ENCODE data around the gene SMIM29. TPM values are rescaled to one million over a fixed set of nuclear protein-coding genes. Genes with fewer than 3 reads are reported as not detected.
"Not testable (repeated sequence)": the region's sequence is repeated elsewhere in the genome, so short reads cannot be mapped to it uniquely, and the experiment has no call there.

Gene SMIM29
- total and polyA plus RNA-seq, 7 experiments from 2014 or later, result 13.9 to 45.5 (median 23.8) TPM

DNA sequence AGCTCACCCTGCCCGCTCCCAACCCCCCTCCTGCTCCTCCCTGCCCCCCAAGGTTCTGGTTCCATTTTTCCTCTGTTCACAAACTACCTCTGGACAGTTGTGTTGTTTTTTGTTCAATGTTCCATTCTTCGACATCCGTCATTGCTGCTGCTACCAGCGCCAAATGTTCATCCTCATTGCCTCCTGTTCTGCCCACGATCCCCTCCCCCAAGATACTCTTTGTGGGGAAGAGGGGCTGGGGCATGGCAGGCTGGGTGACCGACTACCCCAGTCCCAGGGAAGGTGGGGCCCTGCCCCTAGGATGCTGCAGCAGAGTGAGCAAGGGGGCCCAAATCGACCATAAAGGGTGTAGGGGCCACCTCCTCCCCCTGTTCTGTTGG lies 3.1 kb downstream of the SMIM29 start:
- Mint-ChIP-seq H3K4me1 (peaks cover 19 to 70% (median 48%) of the 10 kb centered on the region in 7 donors), H3K36me3 (peaks cover 0 to 16% (median 0%) of the 10 kb centered on the region in 5 donors), H3K27ac (peak overlapping the region in 5 of 9 donors; percentile 4 to 77 (median 66))
- peaks cover 3 to 45% (median 8%) of the 10 kb centered on the region in 3 experiments for H3K36me3 ChIP-seq (ENCODE audit: control insufficient read depth in 2 of 3, insufficient read depth in 3 of 3, low read length in 3 of 3)
- not testable (repeated sequence) for H3K9me3 Mint-ChIP-seq; H3K4me3 ChIP-seq (ENCODE audit: low read length); DNase-seq; H3K9me3 ChIP-seq (ENCODE audit: control insufficient read depth in 2 of 3, low read length in 3 of 3); H3K27me3 ChIP-seq (ENCODE audit: control insufficient read depth in 2 of 2, insufficient read depth in 2 of 2, low read length in 2 of 2); ATAC-seq; H3K4me3 Mint-ChIP-seq; H3K27me3 Mint-ChIP-seq
- ChIA-PET CTCF (interaction anchor here (5.4 kb wide), 1 partner anchor 50 kb away, joined by 24 read pairs; no protein-coding TSS in a partner anchor), POLR2A (interaction anchor here (0.7 to 4.7 kb wide), 3 partner anchors 9 to 169 kb away, joined by 3 to 44 read pairs (median 3); partner anchors contain the start of gene HMGA1)
- peaks cover 13 to 20% of the 10 kb centered on the region in 2 donors for H3K4me1 ChIP-seq (ENCODE audit: control insufficient read depth in 2 of 2, insufficient read depth in 2 of 2, low read length in 2 of 2)
- peak overlapping the region; percentile 83 for H3K27ac ChIP-seq (ENCODE audit: low read depth, low read length)
- intact Hi-C loops (cut with micrococcal nuclease), result loop anchor here (1.0 to 5.0 kb wide), 3 partner anchors 82 to 897 kb away; partner anchors contain the start of gene TCP11 (in 1 of the 2)

DNA sequence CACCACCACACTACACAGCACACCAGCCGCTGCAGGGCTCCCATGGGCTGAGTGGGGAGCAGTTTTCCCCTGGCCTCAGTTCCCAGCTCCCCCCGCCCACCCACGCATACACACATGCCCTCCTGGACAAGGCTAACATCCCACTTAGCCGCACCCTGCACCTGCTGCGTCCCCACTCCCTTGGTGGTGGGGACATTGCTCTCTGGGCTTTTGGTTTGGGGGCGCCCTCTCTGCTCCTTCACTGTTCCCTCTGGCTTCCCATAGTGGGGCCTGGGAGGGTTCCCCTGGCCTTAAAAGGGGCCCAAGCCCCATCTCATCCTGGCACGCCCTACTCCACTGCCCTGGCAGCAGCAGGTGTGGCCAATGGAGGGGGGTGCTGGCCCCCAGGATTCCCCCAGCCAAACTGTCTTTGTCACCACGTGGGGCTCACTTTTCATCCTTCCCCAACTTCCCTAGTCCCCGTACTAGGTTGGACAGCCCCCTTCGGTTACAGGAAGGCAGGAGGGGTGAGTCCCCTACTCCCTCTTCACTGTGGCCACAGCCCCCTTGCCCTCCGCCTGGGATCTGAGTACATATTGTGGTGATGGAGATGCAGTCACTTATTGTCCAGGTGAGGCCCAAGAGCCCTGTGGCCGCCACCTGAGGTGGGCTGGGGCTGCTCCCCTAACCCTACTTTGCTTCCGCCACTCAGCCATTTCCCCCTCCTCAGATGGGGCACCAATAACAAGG lies 3.6 kb downstream of the SMIM29 start:
- DNase-seq; H3K9me3 Mint-ChIP-seq; ATAC-seq; H3K9me3 ChIP-seq (ENCODE audit: control insufficient read depth in 2 of 3, low read length in 3 of 3); H3K4me3 ChIP-seq (ENCODE audit: low read length); H3K27ac ChIP-seq (ENCODE audit: low read depth, low read length); H3K4me3 Mint-ChIP-seq; H3K27me3 Mint-ChIP-seq; H3K27me3 ChIP-seq (ENCODE audit: control insufficient read depth in 2 of 2, insufficient read depth in 2 of 2, low read length in 2 of 2): not testable (repeated sequence)
- Mint-ChIP-seq H3K36me3 (peaks cover 0 to 16% (median 0%) of the 10 kb centered on the region in 5 donors), H3K4me1 (peaks cover 23 to 76% (median 50%) of the 10 kb centered on the region in 7 donors), H3K27ac (peak overlapping the region in 5 of 9 donors; percentile 19 to 77 (median 66))
- peaks cover 13 to 20% of the 10 kb centered on the region in 2 donors for H3K4me1 ChIP-seq (ENCODE audit: control insufficient read depth in 2 of 2, insufficient read depth in 2 of 2, low read length in 2 of 2)
- H3K36me3 ChIP-seq (ENCODE audit: control insufficient read depth in 2 of 3, insufficient read depth in 3 of 3, low read length in 3 of 3), result peaks cover 3 to 51% (median 8%) of the 10 kb centered on the region in 3 experiments
- intact Hi-C loops (cut with micrococcal nuclease), result loop anchor here (5.0 kb wide), 2 partner anchors 282 to 897 kb away; partner anchors contain the start of gene TCP11 (in 1 of the 2)
- CTCF ChIA-PET, result interaction anchor here (1.5 kb wide), 1 partner anchor 170 kb away, joined by 3 read pairs; no protein-coding TSS in a partner anchor
- POLR2A ChIA-PET, result interaction anchor here (1.0 kb wide), 1 partner anchor 151 kb away, joined by 3 read pairs; no protein-coding TSS in a partner anchor

DNA sequence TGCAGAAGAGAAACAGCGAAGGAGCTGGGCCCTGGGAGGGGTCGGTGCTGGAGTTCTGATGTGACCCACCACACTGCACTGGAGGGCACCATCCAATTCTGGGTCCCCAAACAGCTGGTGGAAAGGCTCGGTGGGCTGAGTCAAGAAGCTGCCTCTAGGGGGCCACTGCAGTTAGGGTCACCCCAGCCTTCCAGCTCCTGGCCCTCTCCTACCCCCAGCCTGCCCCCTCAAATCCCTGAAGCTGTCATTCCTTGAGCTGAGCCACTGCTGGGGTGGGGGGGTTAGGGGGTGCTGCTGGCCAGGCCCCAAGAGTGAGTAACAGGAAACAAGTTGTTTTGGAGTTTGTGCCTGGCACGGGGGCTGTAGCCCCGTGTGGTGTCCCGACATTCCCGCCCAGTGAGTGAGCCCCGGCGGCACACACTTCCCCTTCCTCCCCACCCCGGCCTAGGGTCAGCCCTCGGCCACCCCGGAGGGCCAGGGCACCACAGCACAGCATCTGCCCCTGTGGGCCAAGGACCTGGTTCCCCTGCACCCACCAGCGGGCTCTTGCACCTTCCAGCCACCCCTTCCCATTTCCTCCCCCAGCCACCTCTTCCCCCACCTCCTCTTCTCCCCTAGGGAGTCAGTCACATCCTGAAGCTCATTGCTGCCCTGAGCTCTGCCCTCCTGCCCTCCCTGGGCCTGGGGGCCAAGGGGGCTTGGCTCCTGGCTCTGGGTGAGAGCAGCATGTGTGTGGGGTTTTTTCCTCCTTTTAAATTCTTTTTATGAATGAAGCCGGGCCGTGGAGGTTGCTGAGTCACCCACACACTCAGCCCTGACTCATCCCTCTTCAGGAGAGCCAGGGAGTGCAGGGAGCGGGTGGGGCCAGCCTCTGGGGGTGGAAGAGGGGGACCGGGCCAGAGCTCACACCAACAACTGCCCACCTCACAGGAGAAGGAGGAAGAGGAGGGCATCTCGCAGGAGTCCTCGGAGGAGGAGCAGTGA lies 4.6 kb downstream of the SMIM29 start:
- Mint-ChIP-seq H3K4me1 (peaks cover 26 to 84% (median 54%) of the 10 kb centered on the region in 7 donors), H3K36me3 (peaks cover 0 to 16% (median 0%) of the 10 kb centered on the region in 5 donors), H3K27me3 (no peaks in the 10 kb centered on the region), H3K27ac (peak overlapping the region in 8 of 9 donors; percentile 46 to 89 (median 73)), H3K4me3 (peak overlapping the region in 1 of 10 donors; percentile 61), H3K9me3 (no peaks in the 10 kb centered on the region)
- no peaks in the 10 kb centered on the region for H3K27me3 ChIP-seq (ENCODE audit: control insufficient read depth in 2 of 2, insufficient read depth in 2 of 2, low read length in 2 of 2)
- no peak overlapping the region for H3K27ac ChIP-seq (ENCODE audit: low read depth, low read length)
- DNase-seq, result peak in 1 of 9 donors; percentile 58
- intact Hi-C loops (cut with micrococcal nuclease), result no loop called here
- ATAC-seq, result peak; percentile 17
- peaks cover 13 to 15% of the 10 kb centered on the region in 2 donors for H3K4me1 ChIP-seq (ENCODE audit: control insufficient read depth in 2 of 2, insufficient read depth in 2 of 2, low read length in 2 of 2)
- no peak overlapping the region for H3K4me3 ChIP-seq (ENCODE audit: low read length)
- ChIA-PET CTCF (interaction anchor here (0.6 to 1.5 kb wide), 3 partner anchors 49 to 545 kb away, joined by 3 to 4 read pairs (median 3); no protein-coding TSS in a partner anchor), POLR2A (interaction anchor here (1.0 kb wide), 1 partner anchor 152 kb away, joined by 3 read pairs; no protein-coding TSS in a partner anchor)
- peaks cover 3 to 59% (median 8%) of the 10 kb centered on the region in 3 experiments for H3K36me3 ChIP-seq (ENCODE audit: control insufficient read depth in 2 of 3, insufficient read depth in 3 of 3, low read length in 3 of 3)
- H3K9me3 ChIP-seq (ENCODE audit: control insufficient read depth in 2 of 3, low read length in 3 of 3), result no peaks in the 10 kb centered on the region

DNA sequence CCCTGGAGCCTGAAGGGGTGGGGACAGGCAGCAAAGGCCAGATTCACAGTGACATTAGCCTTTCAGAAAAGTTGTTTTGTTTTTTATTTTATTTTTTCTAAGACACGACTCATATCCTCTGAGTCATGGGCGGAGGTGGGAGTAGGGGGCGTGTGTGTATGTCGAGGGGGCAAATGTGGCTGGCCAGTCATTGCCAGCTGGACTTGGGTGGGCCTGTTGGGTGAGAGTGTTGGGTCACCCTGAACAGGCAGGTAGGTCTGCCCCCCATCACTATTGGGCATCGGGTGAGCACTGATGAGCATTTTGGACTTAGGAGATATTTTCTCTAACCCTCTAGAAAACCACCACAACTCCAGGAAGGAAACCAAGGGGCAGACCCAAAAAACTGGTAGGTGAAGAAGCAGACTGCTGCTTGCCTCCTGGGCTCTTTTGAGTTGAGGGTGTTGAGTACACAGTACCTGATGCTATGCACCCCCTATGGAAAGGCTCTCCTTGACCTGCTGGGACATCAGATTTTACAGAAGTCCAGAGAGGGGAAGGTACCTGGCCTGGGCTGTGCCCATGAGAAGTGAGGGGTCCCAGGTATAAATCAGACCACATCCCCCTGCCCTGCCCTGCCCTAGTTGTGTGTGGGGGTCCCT lies 5.6 kb downstream of the SMIM29 start:
- intact Hi-C loops (cut with micrococcal nuclease), result no loop called here

DNA sequence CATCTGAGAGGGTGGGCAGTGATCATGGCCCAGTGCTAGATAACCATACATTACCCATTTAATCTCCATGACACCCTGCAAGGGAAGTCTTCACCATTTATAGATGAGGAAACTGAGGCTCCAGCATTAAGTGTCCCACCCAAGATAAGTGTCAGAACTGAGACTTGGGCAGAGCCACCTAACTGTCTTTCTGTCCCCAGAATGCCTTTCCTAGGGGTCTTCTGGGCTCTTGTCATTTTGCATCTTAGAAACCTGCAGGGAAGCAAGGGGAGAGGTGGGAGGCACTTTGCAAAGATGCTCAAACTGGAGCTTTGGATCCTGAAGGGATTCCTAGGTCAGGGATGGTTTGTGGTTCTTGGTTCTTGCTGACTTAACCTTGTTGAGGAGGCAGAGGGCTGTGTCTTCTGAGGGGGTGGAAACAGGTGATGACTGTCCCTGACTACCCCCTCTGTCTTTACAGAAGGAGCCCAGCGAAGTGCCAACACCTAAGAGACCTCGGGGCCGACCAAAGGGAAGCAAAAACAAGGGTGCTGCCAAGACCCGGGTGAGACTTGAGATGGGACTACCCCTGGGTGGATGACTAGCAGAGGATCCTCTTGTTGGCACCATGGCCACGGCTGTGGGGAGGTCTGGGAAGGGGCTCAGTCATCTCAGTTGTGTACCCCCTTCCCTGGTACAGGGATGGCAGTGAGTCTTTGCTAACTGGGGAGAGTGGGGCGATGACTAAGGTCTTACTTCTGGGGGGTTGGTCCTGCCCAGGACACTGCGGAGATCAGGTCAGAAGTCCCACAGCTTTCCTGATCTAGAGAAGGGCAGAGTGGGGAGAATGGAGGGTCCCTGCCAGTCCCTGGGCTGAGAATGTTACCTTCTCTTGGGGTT lies 6.3 kb downstream of the SMIM29 start:
- ChIA-PET CTCF (interaction anchor here (0.7 to 1.4 kb wide), 2 partner anchors 47 to 672 kb away, joined by 3 to 4 read pairs; no protein-coding TSS in a partner anchor), POLR2A (interaction anchor here (1.7 kb wide), 1 partner anchor 19 kb away, joined by 4 read pairs; no protein-coding TSS in a partner anchor)
- no peaks in the 10 kb centered on the region for H3K27me3 ChIP-seq (ENCODE audit: control insufficient read depth in 2 of 2, insufficient read depth in 2 of 2, low read length in 2 of 2)
- no peaks in the 10 kb centered on the region for H3K9me3 ChIP-seq (ENCODE audit: control insufficient read depth in 2 of 3, low read length in 3 of 3)
- H3K9me3 Mint-ChIP-seq, result no peaks in the 10 kb centered on the region
- peak overlapping the region in 3 of 10 donors; percentile 17 to 61 (median 33) for H3K4me3 Mint-ChIP-seq
- peaks cover 13 to 20% of the 10 kb centered on the region in 2 donors for H3K4me1 ChIP-seq (ENCODE audit: control insufficient read depth in 2 of 2, insufficient read depth in 2 of 2, low read length in 2 of 2)
- H3K27ac Mint-ChIP-seq, result peak overlapping the region; percentile 4 to 89 (median 73)
- H3K27ac ChIP-seq (ENCODE audit: low read depth, low read length), result no peak overlapping the region
- no peak overlapping the region for H3K4me3 ChIP-seq (ENCODE audit: low read length)
- ATAC-seq (no peak), DNase-seq (peak in 1 of 9 donors; percentile 27)
- H3K36me3 ChIP-seq (ENCODE audit: control insufficient read depth in 2 of 3, insufficient read depth in 3 of 3, low read length in 3 of 3), result peaks cover 3 to 58% (median 8%) of the 10 kb centered on the region in 3 experiments
- peaks cover 25 to 84% (median 56%) of the 10 kb centered on the region in 7 donors for H3K4me1 Mint-ChIP-seq
- intact Hi-C loops (cut with micrococcal nuclease), result no loop called here
- H3K36me3 Mint-ChIP-seq, result peaks cover 0 to 16% (median 0%) of the 10 kb centered on the region in 5 donors
- H3K27me3 Mint-ChIP-seq, result no peaks in the 10 kb centered on the region

More for the DNA sequence above, 5.6 kb downstream of the SMIM29 start:
- DNase-seq (peak in 1 of 9 donors; percentile 35), ATAC-seq (no peak)
- peak overlapping the region in 3 of 10 donors; percentile 5 to 61 (median 33) for H3K4me3 Mint-ChIP-seq
- POLR2A ChIA-PET, result no interaction called here
- H3K9me3 Mint-ChIP-seq, result no peaks in the 10 kb centered on the region
- peaks cover 0 to 16% (median 0%) of the 10 kb centered on the region in 5 donors for H3K36me3 Mint-ChIP-seq
- no peaks in the 10 kb centered on the region for H3K27me3 Mint-ChIP-seq
- Histone ChIP-seq H3K27ac (ENCODE audit: low read depth, low read length) (no peak overlapping the region), H3K27me3 (ENCODE audit: control insufficient read depth in 2 of 2, insufficient read depth in 2 of 2, low read length in 2 of 2) (no peaks in the 10 kb centered on the region), H3K4me3 (ENCODE audit: low read length) (no peak overlapping the region), H3K4me1 (ENCODE audit: control insufficient read depth in 2 of 2, insufficient read depth in 2 of 2, low read length in 2 of 2) (peaks cover 18 to 21% of the 10 kb centered on the region in 2 donors), H3K9me3 (ENCODE audit: control insufficient read depth in 2 of 3, low read length in 3 of 3) (no peaks in the 10 kb centered on the region), H3K36me3 (ENCODE audit: control insufficient read depth in 2 of 3, insufficient read depth in 3 of 3, low read length in 3 of 3) (peaks cover 3 to 55% (median 8%) of the 10 kb centered on the region in 3 experiments)
- CTCF ChIA-PET, result interaction anchor here (0.6 to 1.4 kb wide), 2 partner anchors 48 to 544 kb away, joined by 3 to 4 read pairs; no protein-coding TSS in a partner anchor
- H3K4me1 Mint-ChIP-seq, result peaks cover 29 to 91% (median 61%) of the 10 kb centered on the region in 7 donors
- peak overlapping the region; percentile 5 to 89 (median 79) for H3K27ac Mint-ChIP-seq

Measured in naive thymus-derived CD4-positive, alpha-beta T cell (primary cell).